ENCODE data around the gene NDUFB6.

GRCh38 chr9:32558408-32558934 lies 14.5 kb downstream of the NDUFB6 start:
- TF ChIP-seq ESRRG (CRISPR knock-in tag; IDR thresholded peaks at IDR 0.05) (no peak), ZFP30 (CRISPR knock-in tag; IDR thresholded peaks at IDR 0.05) (no peak), ARNTL (CRISPR knock-in tag; IDR thresholded peaks at IDR 0.05; ENCODE audit: borderline replicate concordance, low read depth) (no peak), ZNF565 (CRISPR knock-in tag; conservative IDR thresholded peaks at IDR 0.05; ENCODE audit: low read depth) (no peak)

All from SK-N-SH treated with all-trans-retinoic acid at 6 μM for 48 hours (cell line).